Chondrocyte (in vitro differentiated cells): ENCODE data around the gene CLPTM1L. TPM values are rescaled to one million over a fixed set of nuclear protein-coding genes. Genes with fewer than 3 reads are reported as not detected.

Source experiments
- DNase-seq: peaks from one replicate; pipeline ENCODE4 v3.0.0; 2021; ENCODE audit warnings: mixed read lengths, low spot score
- H3K27ac Mint-ChIP-seq: one replicate; pipeline ENCODE4 v1.8.0; 2021; ENCODE audit warnings: mild to moderate bottlenecking, moderate library complexity, mixed read lengths; ENCODE audit not compliant: unreplicated experiment
- H3K27me3 Mint-ChIP-seq: 2 replicates; pipeline ENCODE4 v1.8.0; 2021; ENCODE audit warnings: low read depth, mixed read lengths
- H3K36me3 Mint-ChIP-seq: 2 replicates; pipeline ENCODE4 v1.8.0; 2021; ENCODE audit warnings: low read depth, mixed read lengths
- H3K4me1 Mint-ChIP-seq: 2 replicates; pipeline ENCODE4 v1.8.0; 2021; ENCODE audit warnings: low read depth, mild to moderate bottlenecking, mixed read lengths
- H3K4me3 Mint-ChIP-seq: one replicate; pipeline ENCODE4 v1.8.0; 2021; ENCODE audit warnings: mild to moderate bottlenecking, moderate library complexity, mixed read lengths; ENCODE audit not compliant: unreplicated experiment
- H3K9me3 Mint-ChIP-seq: 2 replicates; pipeline ENCODE4 v1.8.0; 2021; ENCODE audit warnings: low read depth, mixed read lengths
- CTCF ChIP-seq: fragments of 200-600 bp; sonication (generic); IDR thresholded peaks from 2 replicates; pipeline ENCODE4 v1.5.0; 2021; ENCODE audit warnings: antibody characterized with exemption, mild to moderate bottlenecking, moderate library complexity
- total RNA-seq: library from RNA; stranded (reverse); gene quantifications from 3 replicates; pipeline ENCODE4 v1.2.1, GENCODE V29; 2021

Gene CLPTM1L
- total RNA-seq, 1 donor from 2014 or later, result 81.6 TPM

- Mint-ChIP-seq H3K4me1 (no peaks in the 10 kb centered on the region), H3K4me3 (no peak overlapping the region), H3K27ac (no peak overlapping the region), H3K9me3 (no peaks in the 10 kb centered on the region), H3K27me3 (peaks cover 4% of the 10 kb centered on the region), H3K36me3 (no peaks in the 10 kb centered on the region)
- TF ChIP-seq CTCF, result no peak
- DNase-seq, result no peak
These were observed 70.4 kb downstream of the CLPTM1L start for GRCh38 chr5:1274471-1274870.

DNA sequence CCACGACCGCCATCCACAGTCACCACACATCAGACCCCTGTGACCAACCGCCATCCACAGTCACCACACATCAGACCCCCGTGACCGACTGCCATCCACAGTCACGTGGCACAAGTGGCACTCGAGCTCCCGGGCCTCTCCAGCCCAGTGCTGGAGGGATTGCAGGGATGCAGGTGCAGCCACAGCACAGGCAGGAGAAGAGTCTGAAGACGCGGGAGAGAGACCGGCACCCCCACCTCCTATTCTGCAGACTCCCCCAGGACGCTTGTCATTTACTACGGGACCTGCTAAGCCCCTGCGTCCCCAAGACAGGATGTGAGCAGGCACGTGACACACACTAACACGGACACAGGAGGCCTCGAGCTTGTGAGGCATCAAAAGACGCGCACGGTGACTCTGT, 71.2 kb downstream of the CLPTM1L start:
- DNase-seq, result peak; percentile 86
- Mint-ChIP-seq H3K36me3 (no peaks in the 10 kb centered on the region), H3K27ac (no peak overlapping the region), H3K9me3 (no peaks in the 10 kb centered on the region), H3K27me3 (peaks cover 4% of the 10 kb centered on the region), H3K4me3 (no peak overlapping the region), H3K4me1 (no peaks in the 10 kb centered on the region)
- TF ChIP-seq CTCF, result no peak

DNA sequence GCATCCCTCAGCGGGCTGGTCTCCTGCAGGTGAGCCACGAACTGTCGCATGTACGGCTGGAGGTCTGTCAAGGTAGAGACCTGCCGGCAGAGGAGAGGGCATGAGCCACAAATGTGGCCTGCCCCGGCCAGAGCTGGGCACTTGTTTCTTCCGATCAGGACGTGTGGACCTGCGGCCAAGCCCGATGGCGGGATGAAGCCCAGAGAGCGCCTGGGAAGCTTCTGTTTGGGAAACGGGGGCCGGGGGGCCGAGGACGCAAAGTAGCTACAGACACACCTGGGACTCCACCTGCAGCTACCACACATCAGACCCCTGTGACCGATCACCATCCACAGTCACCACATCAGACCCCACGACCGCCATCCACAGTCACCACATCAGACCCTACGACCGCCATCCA, 72.7 kb downstream of the CLPTM1L start:
- no peak overlapping the region for H3K4me3 Mint-ChIP-seq
- no peak overlapping the region for H3K27ac Mint-ChIP-seq
- H3K27me3 Mint-ChIP-seq, result peaks cover 4% of the 10 kb centered on the region
- no peak for DNase-seq
- no peaks in the 10 kb centered on the region for H3K4me1 Mint-ChIP-seq
- H3K36me3 Mint-ChIP-seq, result no peaks in the 10 kb centered on the region
- no peaks in the 10 kb centered on the region for H3K9me3 Mint-ChIP-seq
- TF ChIP-seq CTCF, result no peak

DNA sequence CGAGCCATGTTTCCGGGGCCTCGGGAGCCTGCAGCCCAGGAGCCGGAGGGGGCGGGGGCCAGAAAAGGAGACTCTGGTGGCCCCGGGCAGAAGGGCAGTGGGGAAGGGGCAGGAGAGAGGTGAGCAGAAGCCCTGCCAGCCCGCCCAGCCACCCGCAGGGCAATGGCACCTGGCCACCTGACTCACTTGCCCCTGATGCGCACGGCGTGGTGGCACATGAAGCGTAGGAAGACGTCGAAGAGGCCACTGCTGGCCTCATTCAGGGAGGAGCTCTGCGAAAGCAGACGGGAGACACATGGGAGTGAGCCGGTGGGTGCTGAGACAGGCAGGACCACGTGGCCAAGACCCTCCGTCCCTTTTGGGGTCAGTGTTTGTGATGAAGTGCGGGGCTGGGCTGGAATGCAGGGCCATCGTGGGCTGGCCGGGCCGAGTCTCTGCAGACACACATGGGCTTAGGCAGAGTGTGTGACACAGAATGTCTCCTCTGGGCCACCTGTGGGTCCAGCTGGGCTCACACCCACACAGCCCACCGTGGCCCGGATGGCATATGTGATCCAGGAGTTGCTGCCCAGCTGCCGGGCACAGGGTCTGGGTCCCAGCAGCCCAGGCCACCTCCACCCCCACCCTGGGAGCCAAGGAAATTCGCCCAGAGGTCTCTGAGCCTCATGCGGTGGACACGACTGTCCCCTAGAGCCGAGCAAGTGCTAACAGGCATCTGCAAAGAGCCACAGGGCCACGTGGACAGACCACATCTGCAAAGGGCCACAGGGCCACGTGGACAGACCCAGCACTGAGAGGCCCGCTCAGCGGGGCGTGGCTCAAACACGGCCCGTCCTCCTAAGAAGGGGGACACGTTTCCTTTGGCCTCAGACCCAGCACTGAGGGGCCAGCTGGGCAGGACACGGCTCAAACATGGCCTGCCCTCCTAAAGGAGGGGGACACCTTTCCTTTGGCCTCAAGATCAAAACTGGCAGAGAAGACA, 73.7 kb downstream of the CLPTM1L start:
- Mint-ChIP-seq H3K9me3 (no peaks in the 10 kb centered on the region), H3K27ac (no peak overlapping the region), H3K27me3 (peaks cover 7% of the 10 kb centered on the region), H3K4me1 (no peaks in the 10 kb centered on the region), H3K4me3 (no peak overlapping the region), H3K36me3 (no peaks in the 10 kb centered on the region)
- no peak for TF ChIP-seq CTCF
- peak; percentile 85 for DNase-seq

GRCh38 chr5:1270426-1270825, 74.5 kb downstream of the CLPTM1L start:
- no peak for DNase-seq
- H3K4me1 Mint-ChIP-seq, result no peaks in the 10 kb centered on the region
- no peak overlapping the region for H3K27ac Mint-ChIP-seq
- no peak overlapping the region for H3K4me3 Mint-ChIP-seq
- H3K27me3 Mint-ChIP-seq, result peaks cover 8% of the 10 kb centered on the region
- H3K36me3 Mint-ChIP-seq, result no peaks in the 10 kb centered on the region
- TF ChIP-seq CTCF, result no peak
- H3K9me3 Mint-ChIP-seq, result no peaks in the 10 kb centered on the region
